GM19193 (cell line): ENCODE data around the gene SMG5.

Source experiments
- POLR2A ChIP-seq: IDR thresholded peaks from 4 replicates; pipeline ENCODE4 v1.6.1; 2011; ENCODE audit not compliant: insufficient read depth, insufficient read length; ENCODE audit errors: extremely low read depth

Gene SMG5

DNA sequence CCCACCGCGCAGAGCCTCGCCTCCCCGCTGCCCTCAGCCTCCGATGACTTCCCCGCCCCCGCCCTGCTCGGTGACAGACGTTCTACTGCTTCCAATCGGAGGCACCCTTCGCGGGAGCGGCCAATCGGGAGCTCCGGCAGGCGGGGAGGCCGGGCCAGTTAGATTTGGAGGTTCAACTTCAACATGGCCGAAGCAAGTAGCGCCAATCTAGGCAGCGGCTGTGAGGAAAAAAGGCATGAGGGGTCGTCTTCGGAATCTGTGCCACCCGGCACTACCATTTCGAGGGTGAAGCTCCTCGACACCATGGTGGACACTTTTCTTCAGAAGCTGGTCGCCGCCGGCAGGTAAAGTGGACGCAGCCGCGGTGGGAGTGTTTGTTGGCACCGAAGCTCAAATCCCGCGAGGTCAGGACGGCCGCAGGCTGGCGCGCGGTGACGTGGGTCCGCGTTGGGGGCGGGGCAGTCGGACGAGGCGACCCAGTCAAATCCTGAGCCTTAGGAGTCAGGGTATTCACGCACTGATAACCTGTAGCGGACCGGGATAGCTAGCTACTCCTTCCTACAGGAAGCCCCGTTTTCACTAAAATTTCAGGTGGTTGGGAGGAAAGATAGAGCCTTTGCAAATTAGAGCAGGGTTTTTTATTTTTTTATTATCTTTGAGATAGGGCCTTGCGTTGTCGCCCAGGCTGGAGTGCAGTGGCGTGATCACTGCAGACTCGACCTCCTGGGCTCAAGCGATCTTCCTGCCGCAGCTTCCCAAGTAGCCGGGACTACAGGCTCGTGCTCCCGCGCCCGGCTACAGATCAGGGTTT is 69.6 kb downstream of the SMG5 start, which contains the start of gene PMF1:
PMF1 (plus strand) TSS at position 175 of the 811 bp plus-strand sequence; CDS start at position 184, 9 bp downstream.
- TF ChIP-seq POLR2A: peak; percentile 86

- no peak for TF ChIP-seq POLR2A
Observed at GRCh38 chr1:156212130-156212529, 70.5 kb downstream of the SMG5 start.

GRCh38 chr1:156211243-156211642 is 71.4 kb downstream of the SMG5 start:
- no peak for TF ChIP-seq POLR2A

DNA sequence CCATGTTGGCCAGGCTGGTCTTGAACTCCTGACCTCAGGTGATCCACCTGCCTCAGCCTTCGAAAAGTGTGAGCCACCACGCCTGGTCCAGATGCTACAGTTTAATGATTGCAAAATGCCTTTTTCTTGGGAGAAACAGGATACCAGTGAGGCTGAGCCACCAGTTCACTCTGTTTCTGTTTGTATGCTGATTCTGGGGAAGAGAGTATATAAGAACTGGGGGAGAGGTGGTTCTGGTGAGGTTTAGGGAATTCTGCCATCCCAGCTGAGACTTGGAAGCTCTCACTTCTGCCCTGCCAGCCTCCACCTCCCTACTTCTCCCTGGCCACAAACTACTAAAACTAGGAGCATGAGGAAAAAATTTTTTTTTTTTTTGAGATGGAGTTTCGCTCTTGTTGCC is 77.9 kb downstream of the SMG5 start:
- TF ChIP-seq POLR2A: no peak

DNA sequence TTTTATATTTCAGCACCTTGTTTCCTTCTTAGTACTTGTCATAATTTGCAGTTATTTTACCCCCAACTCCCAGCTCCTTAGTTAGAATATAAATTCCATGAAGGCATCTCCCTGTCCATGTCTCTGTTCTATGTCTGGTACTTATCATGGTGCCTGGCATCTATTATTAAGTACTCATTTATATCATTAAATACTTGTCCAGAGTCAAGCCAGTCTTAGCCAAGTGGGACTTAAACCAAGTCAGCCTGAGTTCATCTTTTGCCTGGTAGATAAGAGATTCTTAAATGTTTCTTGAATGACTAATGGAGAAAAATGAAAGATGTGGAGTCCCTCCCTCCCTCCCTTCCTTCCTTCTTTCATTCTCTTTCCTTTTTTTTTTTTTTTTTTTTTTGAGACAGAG is 79.3 kb downstream of the SMG5 start:
- TF ChIP-seq POLR2A: no peak

DNA sequence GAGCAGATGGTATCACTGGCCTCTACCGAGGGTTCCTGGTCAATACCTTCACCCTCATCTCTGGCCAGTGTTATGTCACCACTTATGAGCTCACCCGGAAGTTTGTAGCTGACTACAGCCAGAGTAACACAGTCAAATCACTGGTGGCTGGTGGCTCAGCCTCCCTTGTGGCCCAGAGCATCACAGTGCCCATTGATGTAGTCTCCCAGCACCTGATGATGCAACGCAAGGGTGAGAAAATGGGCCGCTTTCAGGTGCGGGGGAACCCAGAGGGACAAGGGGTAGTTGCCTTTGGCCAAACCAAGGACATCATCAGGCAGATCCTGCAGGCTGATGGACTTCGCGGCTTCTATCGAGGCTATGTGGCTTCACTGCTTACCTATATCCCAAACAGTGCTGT is 82.6 kb downstream of the SMG5 start:
- TF ChIP-seq POLR2A: no peak
